Activated CD8-positive, alpha-beta memory T cell treated with anti-CD3 and anti-CD28 coated beads for 24 hours (primary cell): ENCODE data around the gene FBXO38.
"Not testable (repeated sequence)": the region's sequence is repeated elsewhere in the genome, so short reads cannot be mapped to it uniquely, and the experiment has no call there.

Source experiments
- DNase-seq: peaks from one replicate; pipeline ENCODE4 v3.0.0-alpha.2; 2020

FBXO38 gene

GRCh38 chr5:148437249-148437648 lies 53.5 kb downstream of the FBXO38 start:
- DNase-seq = no peak

- no peak for DNase-seq
These were observed 55.2 kb downstream of the FBXO38 start for GRCh38 chr5:148438933-148439332.

GRCh38 chr5:148443241-148443640 lies 59.5 kb downstream of the FBXO38 start:
- DNase-seq = no peak

GRCh38 chr5:148443998-148444397 lies 60.2 kb downstream of the FBXO38 start:
- no peak for DNase-seq

- DNase-seq = no peak
These were observed 61.8 kb downstream of the FBXO38 start for GRCh38 chr5:148445578-148445977.

- no peak for DNase-seq
These were observed 62.9 kb downstream of the FBXO38 start for GRCh38 chr5:148446611-148447010.

- DNase-seq = no peak
These were observed 68.9 kb downstream of the FBXO38 start for GRCh38 chr5:148452499-148453193.

GRCh38 chr5:148454576-148454975 lies 70.8 kb downstream of the FBXO38 start:
- DNase-seq = no peak

- no peak for DNase-seq
These were observed 71.4 kb downstream of the FBXO38 start for GRCh38 chr5:148455185-148455584.

- DNase-seq = no peak
These were observed 73.4 kb downstream of the FBXO38 start for GRCh38 chr5:148457183-148457620.

- DNase-seq = no peak
These were observed 74.5 kb downstream of the FBXO38 start for GRCh38 chr5:148458036-148458888.

- DNase-seq = no peak
These were observed 75.9 kb downstream of the FBXO38 start for GRCh38 chr5:148459669-148460068.

- no peak for DNase-seq
These were observed 81.8 kb downstream of the FBXO38 start for GRCh38 chr5:148465381-148466235.

GRCh38 chr5:148466236-148466580 lies 82.5 kb downstream of the FBXO38 start:
- DNase-seq = no peak

- no peak for DNase-seq
These were observed 84.2 kb downstream of the FBXO38 start for GRCh38 chr5:148467958-148468357.

- DNase-seq = not testable (repeated sequence)
These were observed 85.0 kb downstream of the FBXO38 start for GRCh38 chr5:148468746-148469145.

- no peak for DNase-seq
These were observed 85.8 kb downstream of the FBXO38 start for GRCh38 chr5:148469501-148469935.

- no peak for DNase-seq
These were observed 87.6 kb downstream of the FBXO38 start for GRCh38 chr5:148471379-148471778.

GRCh38 chr5:148474025-148474511 lies 90.3 kb downstream of the FBXO38 start:
- DNase-seq = no peak

- no peak for DNase-seq
These were observed 92.5 kb downstream of the FBXO38 start for GRCh38 chr5:148476302-148476701.

GRCh38 chr5:148477429-148477828 lies 93.7 kb downstream of the FBXO38 start:
- DNase-seq = no peak

GRCh38 chr5:148482196-148482595 lies 98.4 kb downstream of the FBXO38 start:
- DNase-seq = no peak
